HFF-Myc (cell line): ENCODE measurements around the gene RHBDL1.
A peak's percentile ranks its signal among the peaks of the same experiment; 100 is the strongest.

Experiments
- DNase-seq: peaks from one replicate; pipeline ENCODE4 v3.0.0-alpha.2; 2011; ENCODE audit warnings: low read depth; ENCODE audit errors: extremely low read depth
- H3K4me3 ChIP-seq: replicated peaks from 2 replicates; pipeline ENCODE4 v1.5.1; 2011; ENCODE audit warnings: low read depth, mild to moderate bottlenecking, control low read depth, low read length
- TF ChIP-seq, protein P1 (sequence below): IDR thresholded peaks from 2 replicates; pipeline ENCODE4 v1.5.1; 2012; ENCODE audit warnings: mild to moderate bottlenecking, low read depth, low read length, control low read depth; ENCODE audit errors: missing control alignments

The RHBDL1 gene

GRCh38 chr16:633336-634050, 42.0 kb upstream of the RHBDL1 start:
- H3K4me3 ChIP-seq, result no peak overlapping the region
- TF ChIP-seq, protein P1, sequence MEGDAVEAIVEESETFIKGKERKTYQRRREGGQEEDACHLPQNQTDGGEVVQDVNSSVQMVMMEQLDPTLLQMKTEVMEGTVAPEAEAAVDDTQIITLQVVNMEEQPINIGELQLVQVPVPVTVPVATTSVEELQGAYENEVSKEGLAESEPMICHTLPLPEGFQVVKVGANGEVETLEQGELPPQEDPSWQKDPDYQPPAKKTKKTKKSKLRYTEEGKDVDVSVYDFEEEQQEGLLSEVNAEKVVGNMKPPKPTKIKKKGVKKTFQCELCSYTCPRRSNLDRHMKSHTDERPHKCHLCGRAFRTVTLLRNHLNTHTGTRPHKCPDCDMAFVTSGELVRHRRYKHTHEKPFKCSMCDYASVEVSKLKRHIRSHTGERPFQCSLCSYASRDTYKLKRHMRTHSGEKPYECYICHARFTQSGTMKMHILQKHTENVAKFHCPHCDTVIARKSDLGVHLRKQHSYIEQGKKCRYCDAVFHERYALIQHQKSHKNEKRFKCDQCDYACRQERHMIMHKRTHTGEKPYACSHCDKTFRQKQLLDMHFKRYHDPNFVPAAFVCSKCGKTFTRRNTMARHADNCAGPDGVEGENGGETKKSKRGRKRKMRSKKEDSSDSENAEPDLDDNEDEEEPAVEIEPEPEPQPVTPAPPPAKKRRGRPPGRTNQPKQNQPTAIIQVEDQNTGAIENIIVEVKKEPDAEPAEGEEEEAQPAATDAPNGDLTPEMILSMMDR, result no peak
- DNase-seq, result no peak

GRCh38 chr16:634051-634670, 41.3 kb upstream of the RHBDL1 start:
- TF ChIP-seq, protein P1, result no peak
- H3K4me3 ChIP-seq, result no peak overlapping the region
- no peak for DNase-seq

DNA sequence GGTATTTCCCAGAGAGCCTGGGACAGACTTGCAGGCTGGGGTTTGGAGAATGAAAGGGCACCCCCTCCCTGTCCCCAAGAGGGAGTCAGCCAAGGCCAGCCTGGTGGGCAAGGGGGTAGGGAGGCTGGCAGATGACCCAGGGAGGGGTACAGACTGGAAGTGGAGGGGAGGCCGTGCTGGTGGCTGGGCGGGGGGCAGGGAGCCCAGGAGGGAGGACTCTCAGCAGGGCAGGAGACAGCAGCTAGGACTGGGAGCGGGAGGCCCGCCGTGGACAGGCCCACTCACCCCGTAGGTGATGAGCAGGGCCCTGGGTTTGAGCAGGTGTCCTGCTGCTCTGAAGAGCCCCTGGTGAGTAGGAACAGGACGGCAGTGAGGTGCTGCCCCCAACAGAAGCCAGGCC, 40.5 kb upstream of the RHBDL1 start:
- no peak for DNase-seq
- TF ChIP-seq, protein P1, result no peak
- peak overlapping the region; percentile 87 for H3K4me3 ChIP-seq

DNA sequence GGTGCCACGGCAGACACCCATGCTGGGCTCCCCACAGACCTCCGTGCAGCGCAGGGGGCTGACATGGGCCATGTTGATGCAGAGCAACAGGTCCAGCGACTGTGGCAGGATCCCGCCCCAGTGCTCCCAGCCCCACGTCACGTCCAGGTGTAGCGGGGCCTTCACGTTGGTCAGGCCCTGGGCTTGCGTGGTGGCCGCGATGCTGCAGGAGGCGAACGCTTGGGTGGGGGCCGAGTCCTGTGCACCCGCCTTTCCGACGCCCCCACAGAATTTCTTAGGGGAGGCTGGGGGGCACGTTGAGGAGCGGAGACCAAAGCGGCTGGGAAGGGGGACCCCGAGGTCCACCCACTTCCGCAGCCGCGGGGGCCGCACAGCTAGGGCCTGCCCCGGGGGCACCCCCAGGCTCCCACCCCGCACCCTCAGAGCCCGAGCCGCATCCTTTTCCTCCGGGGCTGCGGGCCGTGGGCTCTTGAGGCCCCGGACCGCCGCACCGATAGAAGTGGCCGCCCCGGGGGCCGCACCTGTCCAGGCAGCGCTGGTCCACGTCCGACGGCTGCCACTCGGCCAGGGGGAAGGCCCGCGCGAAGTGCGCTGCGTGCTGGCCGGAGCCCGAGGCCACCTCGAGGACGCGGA, 39.8 kb upstream of the RHBDL1 start:
- H3K4me3 ChIP-seq, result peak overlapping the region; percentile 87
- TF ChIP-seq, protein P1, result no peak
- no peak for DNase-seq

DNA sequence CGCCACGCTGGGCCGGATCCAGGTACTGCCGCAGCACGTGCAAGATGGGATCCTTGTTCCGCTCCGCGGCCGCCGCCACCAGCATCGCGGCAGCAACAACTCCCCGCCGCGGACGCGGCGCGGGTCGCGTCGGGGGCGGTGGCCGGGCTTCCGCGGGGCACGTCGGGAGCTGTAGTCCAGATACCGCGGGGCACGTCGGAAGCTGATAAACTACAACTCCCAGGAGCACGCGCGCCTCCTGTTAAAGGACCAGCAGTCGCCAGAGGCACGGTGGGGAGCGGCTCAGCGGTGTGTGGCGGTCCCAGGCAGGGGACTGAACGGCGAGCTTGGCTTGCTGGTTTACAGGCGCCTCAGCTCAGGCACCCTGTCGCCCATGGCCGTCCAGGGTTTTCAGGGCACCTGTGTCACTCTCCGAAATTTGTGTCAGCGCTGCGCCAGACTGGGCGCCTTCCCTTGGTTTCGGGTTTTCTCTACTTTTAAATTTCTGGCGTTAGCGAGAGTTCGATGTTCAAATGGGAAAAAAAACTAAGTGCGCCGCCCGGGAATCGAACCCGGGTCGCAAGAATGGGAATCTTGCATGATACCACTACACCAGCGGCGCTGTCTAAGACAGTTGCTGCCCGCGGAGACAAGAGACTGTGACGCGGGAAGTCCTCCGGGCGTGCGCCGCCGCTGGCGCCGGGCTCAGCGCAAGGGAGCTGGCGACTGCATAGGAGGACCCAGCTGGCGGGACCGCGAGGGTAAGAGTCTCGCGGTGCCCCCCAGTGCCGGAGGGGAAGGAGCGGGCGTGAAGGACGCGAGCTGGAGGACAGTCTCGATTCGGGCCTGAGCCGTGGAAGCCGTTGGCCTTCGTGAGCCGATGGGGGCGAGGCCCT, 39.0 kb upstream of the RHBDL1 start, which contains the start of gene METTL26:
Gene METTL26, minus strand, starts transcription at position 100 of the 875 bp plus-strand sequence. Its CDS starts 15 bp downstream, at position 85.
- TF ChIP-seq, protein P1, result no peak
- H3K4me3 ChIP-seq, result peak within 1 kb of the TSS; percentile 87
- DNase-seq, result no peak
